ENCODE data around the gene TLE5. TPM values are rescaled to one million over a fixed set of nuclear protein-coding genes. Genes with fewer than 3 reads are reported as not detected.

TLE5 gene
- total RNA-seq (2021) (360 and 397 TPM in 2 replicates), Bru-seq, nascent RNA (percentile 70 among the genes with signal in this experiment), BruChase-seq, experiment 1, labeled RNA remaining after a 2-hour chase (percentile 71 among the genes with signal in this experiment), BruChase-seq, experiment 2, labeled RNA remaining after a 6-hour chase (percentile 82 among the genes with signal in this experiment)
- long read RNA-seq, transcript AES-201 (7 exons, 1,884 nt) = minor isoform, 14 of 594 reads
- long read RNA-seq, transcript AES-207 (6 exons, 942 nt) = minor isoform, 41 of 594 reads
- long read RNA-seq, transcript AES-202 (7 exons, 1,608 nt) = major isoform, 475 of 594 reads
- long read RNA-seq, partial matches to known transcripts = 10 of 594 reads
- long read RNA-seq, other reads (novel, unspliced or antisense) = 52 of 594 reads

DNA sequence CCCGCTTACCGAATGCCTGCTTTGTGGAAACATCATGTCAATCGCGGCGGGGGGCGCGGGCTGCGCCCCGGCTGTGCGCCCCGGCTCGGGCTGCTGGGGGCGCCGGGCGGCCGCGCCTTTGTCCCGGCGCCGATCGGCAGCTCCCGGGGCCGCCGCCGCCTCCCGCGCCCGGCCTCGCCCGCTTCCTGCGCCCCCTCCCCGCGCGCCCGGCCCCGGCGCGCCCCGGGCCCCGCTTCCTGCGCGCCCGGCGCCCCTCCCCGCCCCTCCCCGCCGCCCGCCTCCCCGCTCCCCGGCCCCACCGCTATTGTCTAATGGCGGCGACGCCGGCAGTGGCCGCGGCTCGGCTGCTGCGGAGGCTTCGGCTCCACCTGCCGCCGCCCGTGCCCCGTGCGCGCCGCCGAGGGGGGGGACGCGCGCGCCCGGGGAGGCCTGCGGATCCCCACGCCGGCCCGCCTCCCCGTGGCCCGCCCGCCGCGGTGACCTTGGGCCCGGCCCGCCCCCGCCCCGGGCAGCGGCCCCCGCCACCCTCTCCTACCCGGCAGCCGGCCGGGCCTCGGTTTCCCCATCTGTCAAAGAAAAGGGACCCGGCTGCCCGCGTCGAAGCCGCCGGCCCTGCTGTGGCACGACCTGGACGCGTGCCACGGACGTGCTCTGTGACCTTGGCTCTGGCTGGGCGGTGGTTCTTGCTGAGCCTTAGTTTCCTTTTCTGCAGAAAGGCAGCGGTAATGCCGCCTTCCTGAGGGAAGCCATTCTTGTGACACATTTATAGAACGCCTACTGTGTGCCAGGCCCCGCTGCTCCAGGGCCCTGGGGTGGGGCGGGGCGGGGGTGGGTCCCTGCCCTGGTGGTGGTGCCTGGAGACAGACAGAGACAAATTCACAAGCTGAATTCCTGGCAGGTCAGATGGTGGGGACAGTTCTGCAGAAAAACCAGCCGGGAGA is at the start of gene TLE5:
TLE5 (minus strand) TSS at position 331 of the 941 bp plus-strand sequence; CDS start at position 36, 295 bp downstream.
- H3K27ac ChIP-seq (ENCODE audit: low read depth, low read length, poor library complexity, severe bottlenecking) = peak within 1 kb of the TSS; percentile 92
- BruUV-seq (replicated peaks) = no TSS peak
- peak; percentile 67 for DNase-seq (ENCODE audit: low spot score)
- ChIA-PET CTCF (no interaction called here), POLR2A (ENCODE audit: low non-redundant PET) (no interaction called here)
- H3K27me3 ChIP-seq (replicated peaks; ENCODE audit: insufficient read depth, low read depth, low read length, poor library complexity) = no peaks in the 10 kb centered on the region
- peaks cover 9% of the 10 kb centered on the region for H3K4me1 ChIP-seq (ENCODE audit: insufficient read depth, low read length, poor library complexity, severe bottlenecking)
- no peak for TF ChIP-seq EZH2 (IDR thresholded peaks at IDR 0.05; ENCODE audit: borderline replicate concordance, low read depth, low read length, poor library complexity, severe bottlenecking)
- TF ChIP-seq, protein P1, sequence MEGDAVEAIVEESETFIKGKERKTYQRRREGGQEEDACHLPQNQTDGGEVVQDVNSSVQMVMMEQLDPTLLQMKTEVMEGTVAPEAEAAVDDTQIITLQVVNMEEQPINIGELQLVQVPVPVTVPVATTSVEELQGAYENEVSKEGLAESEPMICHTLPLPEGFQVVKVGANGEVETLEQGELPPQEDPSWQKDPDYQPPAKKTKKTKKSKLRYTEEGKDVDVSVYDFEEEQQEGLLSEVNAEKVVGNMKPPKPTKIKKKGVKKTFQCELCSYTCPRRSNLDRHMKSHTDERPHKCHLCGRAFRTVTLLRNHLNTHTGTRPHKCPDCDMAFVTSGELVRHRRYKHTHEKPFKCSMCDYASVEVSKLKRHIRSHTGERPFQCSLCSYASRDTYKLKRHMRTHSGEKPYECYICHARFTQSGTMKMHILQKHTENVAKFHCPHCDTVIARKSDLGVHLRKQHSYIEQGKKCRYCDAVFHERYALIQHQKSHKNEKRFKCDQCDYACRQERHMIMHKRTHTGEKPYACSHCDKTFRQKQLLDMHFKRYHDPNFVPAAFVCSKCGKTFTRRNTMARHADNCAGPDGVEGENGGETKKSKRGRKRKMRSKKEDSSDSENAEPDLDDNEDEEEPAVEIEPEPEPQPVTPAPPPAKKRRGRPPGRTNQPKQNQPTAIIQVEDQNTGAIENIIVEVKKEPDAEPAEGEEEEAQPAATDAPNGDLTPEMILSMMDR (conservative IDR thresholded peaks at IDR 0.05; ENCODE audit: low read depth, low read length) = no peak
- H3K9me3 ChIP-seq (ENCODE audit: low read depth, low read length, poor library complexity, severe bottlenecking) = no peaks in the 10 kb centered on the region
- intact Hi-C loops (cut with micrococcal nuclease; ENCODE audit: unreplicated experiment) = no loop called here
- H3K36me3 ChIP-seq (ENCODE audit: insufficient read depth, low read length, poor library complexity, severe bottlenecking) = peaks cover 32% of the 10 kb centered on the region
- peak within 1 kb of the TSS; percentile 95 for H3K4me3 ChIP-seq (ENCODE audit: low read depth, low read length, poor library complexity, severe bottlenecking)

- TF ChIP-seq, protein P1 (conservative IDR thresholded peaks at IDR 0.05; ENCODE audit: low read depth, low read length) = no peak
- TF ChIP-seq EZH2 (IDR thresholded peaks at IDR 0.05; ENCODE audit: borderline replicate concordance, low read depth, low read length, poor library complexity, severe bottlenecking) = no peak
- intact Hi-C loops (cut with micrococcal nuclease; ENCODE audit: unreplicated experiment) = no loop called here
- Histone ChIP-seq H3K27ac (ENCODE audit: low read depth, low read length, poor library complexity, severe bottlenecking) (no peak overlapping the region), H3K9me3 (ENCODE audit: low read depth, low read length, poor library complexity, severe bottlenecking) (no peaks in the 10 kb centered on the region), H3K4me3 (ENCODE audit: low read depth, low read length, poor library complexity, severe bottlenecking) (no peak overlapping the region), H3K4me1 (ENCODE audit: insufficient read depth, low read length, poor library complexity, severe bottlenecking) (no peaks in the 10 kb centered on the region), H3K36me3 (ENCODE audit: insufficient read depth, low read length, poor library complexity, severe bottlenecking) (no peaks in the 10 kb centered on the region), H3K27me3 (replicated peaks; ENCODE audit: insufficient read depth, low read depth, low read length, poor library complexity) (no peaks in the 10 kb centered on the region)
- no peak for DNase-seq (ENCODE audit: low spot score)
- CTCF ChIA-PET = no interaction called here
- BruUV-seq (replicated peaks) = no TSS peak
- POLR2A ChIA-PET (ENCODE audit: low non-redundant PET) = no interaction called here
These were observed 49.4 kb upstream of the TLE5 start for GRCh38 chr19:3111586-3112247.

- BruUV-seq (replicated peaks) = no TSS peak
These were observed 48.0 kb upstream of the TLE5 start for GRCh38 chr19:3110126-3110825.

More at GRCh38 chr19:3110126-3110825, 48.0 kb upstream of the TLE5 start:
- DNase-seq (ENCODE audit: low spot score) = no peak
- TF ChIP-seq, protein P1 (conservative IDR thresholded peaks at IDR 0.05; ENCODE audit: low read depth, low read length) = no peak
- TF ChIP-seq EZH2 (IDR thresholded peaks at IDR 0.05; ENCODE audit: borderline replicate concordance, low read depth, low read length, poor library complexity, severe bottlenecking) = no peak
- no peaks in the 10 kb centered on the region for H3K4me1 ChIP-seq (ENCODE audit: insufficient read depth, low read length, poor library complexity, severe bottlenecking)
- CTCF ChIA-PET = no interaction called here
- intact Hi-C loops (cut with micrococcal nuclease; ENCODE audit: unreplicated experiment) = no loop called here
- H3K36me3 ChIP-seq (ENCODE audit: insufficient read depth, low read length, poor library complexity, severe bottlenecking) = no peaks in the 10 kb centered on the region
- H3K27me3 ChIP-seq (replicated peaks; ENCODE audit: insufficient read depth, low read depth, low read length, poor library complexity) = no peaks in the 10 kb centered on the region
- H3K27ac ChIP-seq (ENCODE audit: low read depth, low read length, poor library complexity, severe bottlenecking) = no peak overlapping the region
- POLR2A ChIA-PET (ENCODE audit: low non-redundant PET) = no interaction called here
- H3K9me3 ChIP-seq (ENCODE audit: low read depth, low read length, poor library complexity, severe bottlenecking) = no peaks in the 10 kb centered on the region
- no peak overlapping the region for H3K4me3 ChIP-seq (ENCODE audit: low read depth, low read length, poor library complexity, severe bottlenecking)

Measured in A673 (cell line).